Mesendoderm (in vitro differentiated cells): Measurements from ENCODE around the gene FRAS1.
A peak's percentile ranks its signal among the peaks of the same experiment; 100 is the strongest.
"Not testable (repeated sequence)": the region's sequence is repeated elsewhere in the genome, so short reads cannot be mapped to it uniquely, and the experiment has no call there.

Source experiments
- DNase-seq: peaks from one replicate; pipeline ENCODE4 v3.0.0; 2013
- H2AK5ac ChIP-seq: 2 replicates; pipeline ENCODE4 v1.6.1; 2013; ENCODE audit warnings: low read length, inconsistent platforms
- H2BK120ac ChIP-seq: 2 replicates; pipeline ENCODE4 v1.6.1; 2013; ENCODE audit warnings: low read depth, mild to moderate bottlenecking, low read length, moderate library complexity, mixed read lengths
- H2BK15ac ChIP-seq: replicated peaks from 2 replicates; pipeline ENCODE4 v1.6.1; 2013; ENCODE audit warnings: low read depth, mild to moderate bottlenecking, moderate library complexity
- H2BK5ac ChIP-seq: 2 replicates; pipeline ENCODE4 v1.6.1; 2013; ENCODE audit warnings: low read length, inconsistent platforms
- H3K18ac ChIP-seq: 2 replicates; pipeline ENCODE4 v1.6.1; 2013; ENCODE audit warnings: mild to moderate bottlenecking, low read length, mixed read lengths
- H3K23ac ChIP-seq: one replicate; pipeline ENCODE4 v1.6.1; 2013; ENCODE audit warnings: low read length
- H3K27ac ChIP-seq: 2 replicates; pipeline ENCODE4 v1.5.1; 2013; ENCODE audit warnings: low read depth, mild to moderate bottlenecking, inconsistent platforms, low read length, moderate library complexity
- H3K27me3 ChIP-seq: 2 replicates; pipeline ENCODE4 v1.6.1; 2013; ENCODE audit warnings: low read length, control low read depth, mild to moderate bottlenecking, inconsistent platforms; ENCODE audit not compliant: insufficient read depth, poor library complexity
- H3K36me3 ChIP-seq: 2 replicates; pipeline ENCODE4 v1.6.1; 2013; ENCODE audit warnings: low read length, inconsistent platforms; ENCODE audit not compliant: control insufficient read depth, insufficient read depth
- H3K4ac ChIP-seq: one replicate; pipeline ENCODE4 v1.6.1; 2013; ENCODE audit warnings: low read depth, mild to moderate bottlenecking, low read length, moderate library complexity
- H3K4me1 ChIP-seq: 2 replicates; pipeline ENCODE4 v1.6.1; 2013; ENCODE audit warnings: low read depth, low read length, inconsistent platforms; ENCODE audit not compliant: control insufficient read depth
- H3K4me2 ChIP-seq: 2 replicates; pipeline ENCODE4 v1.6.1; 2013; ENCODE audit warnings: low read length
- H3K4me3 ChIP-seq: 2 replicates; pipeline ENCODE4 v1.5.1; 2013; ENCODE audit warnings: mild to moderate bottlenecking, low read length
- H3K56ac ChIP-seq: one replicate; pipeline ENCODE4 v1.6.1; 2013; ENCODE audit warnings: low read length
- H3K79me1 ChIP-seq: 2 replicates; pipeline ENCODE4 v1.6.1; 2013; ENCODE audit warnings: low read length, inconsistent platforms
- H3K79me2 ChIP-seq: 2 replicates; pipeline ENCODE4 v1.6.1; 2013; ENCODE audit warnings: mild to moderate bottlenecking, low read length; ENCODE audit not compliant: control insufficient read depth, insufficient read depth
- H3K9ac ChIP-seq: 2 replicates; pipeline ENCODE4 v1.6.1; 2013; ENCODE audit warnings: low read length, inconsistent platforms
- H4K5ac ChIP-seq: one replicate; pipeline ENCODE4 v1.6.1; 2013; ENCODE audit warnings: low read length
- H4K8ac ChIP-seq: one replicate; pipeline ENCODE4 v1.6.1; 2013; ENCODE audit warnings: low read depth, mild to moderate bottlenecking, control low read depth, low read length, moderate library complexity
- WGBS: extraction: QIAGEN DNeasy Blood & Tissue Kit; methylation state at CpG from one replicate; pipeline ENCODE4 v1.1.7; 2013; ENCODE audit warnings: low lambda C conversion rate, missing lambda C conversion rate; ENCODE audit not compliant: insufficient coverage; ENCODE audit errors: extremely low coverage; 5-methylcytosine and 5-hydroxymethylcytosine counted together

Gene FRAS1

DNA sequence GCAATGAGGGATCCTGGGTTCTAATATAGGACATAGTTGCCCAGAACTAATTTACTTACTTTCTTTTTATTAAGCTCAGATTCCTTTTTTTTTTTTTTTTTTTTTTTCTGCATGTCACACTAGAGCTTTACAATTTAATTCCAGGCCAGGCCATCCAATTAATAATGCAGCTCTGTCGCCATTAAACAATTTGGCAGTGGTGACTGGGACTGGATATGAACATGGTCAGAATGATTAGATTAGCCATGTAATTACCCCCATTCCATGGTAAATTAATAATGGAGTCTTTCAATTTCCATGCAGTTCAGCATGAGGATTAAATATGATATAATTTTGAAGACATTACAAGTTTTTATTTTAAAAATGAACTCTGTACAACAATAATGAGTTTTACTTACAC is 267.5 kb downstream of the FRAS1 start:
- H3K79me2 ChIP-seq, result no peaks in the 10 kb centered on the region
- no peak overlapping the region for H2BK120ac ChIP-seq
- no peaks in the 10 kb centered on the region for H3K27me3 ChIP-seq
- no peak overlapping the region for H4K8ac ChIP-seq
- no peak overlapping the region for H3K4me3 ChIP-seq
- H2AK5ac ChIP-seq, result no peak overlapping the region
- no peaks in the 10 kb centered on the region for H3K79me1 ChIP-seq
- no peak for DNase-seq
- no peak overlapping the region for H4K5ac ChIP-seq
- no peak overlapping the region for H2BK15ac ChIP-seq
- H3K36me3 ChIP-seq, result no peaks in the 10 kb centered on the region
- no peak overlapping the region for H3K4me2 ChIP-seq
- H3K27ac ChIP-seq, result no peak overlapping the region
- H2BK5ac ChIP-seq, result no peak overlapping the region
- H3K4ac ChIP-seq, result no peak overlapping the region
- H3K9ac ChIP-seq, result no peak overlapping the region
- no peak overlapping the region for H3K23ac ChIP-seq
- no peak overlapping the region for H3K56ac ChIP-seq
- H3K18ac ChIP-seq, result no peak overlapping the region
- no peaks in the 10 kb centered on the region for H3K4me1 ChIP-seq
- no CpG with 5 or more reads among the region's 1 CpG for WGBS

DNA sequence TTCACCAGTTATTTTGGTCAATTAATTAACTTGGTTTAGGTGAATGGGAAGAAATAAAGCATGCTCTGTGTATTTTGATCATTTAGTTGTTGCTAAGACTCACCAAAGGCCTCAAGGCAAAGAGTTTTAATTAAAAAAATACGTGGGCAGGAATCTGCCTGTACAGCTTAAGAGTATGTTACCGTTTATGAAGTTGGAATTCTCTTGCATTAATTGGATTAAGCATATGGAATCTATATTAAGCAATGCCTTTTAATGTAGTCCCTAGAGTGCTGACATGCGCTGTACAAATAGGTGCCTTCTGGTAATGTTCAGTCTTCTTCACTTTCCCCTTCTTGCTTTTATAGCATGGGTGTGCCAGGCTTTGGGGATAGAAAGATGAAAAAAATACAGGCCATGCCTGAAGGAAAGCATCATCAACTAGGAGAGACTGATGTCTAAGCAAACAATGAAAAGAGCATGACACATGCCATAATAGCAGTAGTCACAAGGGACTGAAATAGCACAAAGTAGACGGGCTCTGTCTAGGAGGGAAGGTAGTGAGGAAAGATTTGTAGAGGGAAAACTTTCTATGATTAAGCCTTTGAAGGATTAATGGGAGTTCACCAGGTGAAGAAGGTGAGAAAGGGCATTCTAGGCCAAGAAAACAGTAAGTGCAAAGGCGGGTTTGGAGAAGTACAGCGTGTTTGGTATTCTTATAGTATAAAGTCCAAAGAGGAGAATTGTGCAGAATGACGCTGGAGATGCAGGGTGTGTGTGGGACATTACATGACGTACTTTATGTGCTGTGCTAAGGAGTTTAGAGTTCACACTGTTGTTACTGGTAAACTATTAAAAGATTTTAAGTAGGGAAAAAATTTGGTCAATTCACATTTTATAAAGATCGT is 268.4 kb downstream of the FRAS1 start:
- H4K5ac ChIP-seq, result no peak overlapping the region
- H3K4me2 ChIP-seq, result no peak overlapping the region
- H3K79me1 ChIP-seq, result no peaks in the 10 kb centered on the region
- no peak for DNase-seq
- no peak overlapping the region for H3K9ac ChIP-seq
- H3K4me1 ChIP-seq, result no peaks in the 10 kb centered on the region
- H2AK5ac ChIP-seq, result no peak overlapping the region
- H3K79me2 ChIP-seq, result no peaks in the 10 kb centered on the region
- no peaks in the 10 kb centered on the region for H3K27me3 ChIP-seq
- H2BK5ac ChIP-seq, result no peak overlapping the region
- no peak overlapping the region for H3K18ac ChIP-seq
- no peak overlapping the region for H3K56ac ChIP-seq
- WGBS, result no CpG with 5 or more reads among the region's 9 CpGs
- no peak overlapping the region for H3K27ac ChIP-seq
- no peak overlapping the region for H2BK15ac ChIP-seq
- H3K36me3 ChIP-seq, result no peaks in the 10 kb centered on the region
- H4K8ac ChIP-seq, result no peak overlapping the region
- no peak overlapping the region for H3K23ac ChIP-seq
- no peak overlapping the region for H3K4ac ChIP-seq
- H3K4me3 ChIP-seq, result no peak overlapping the region
- no peak overlapping the region for H2BK120ac ChIP-seq

DNA sequence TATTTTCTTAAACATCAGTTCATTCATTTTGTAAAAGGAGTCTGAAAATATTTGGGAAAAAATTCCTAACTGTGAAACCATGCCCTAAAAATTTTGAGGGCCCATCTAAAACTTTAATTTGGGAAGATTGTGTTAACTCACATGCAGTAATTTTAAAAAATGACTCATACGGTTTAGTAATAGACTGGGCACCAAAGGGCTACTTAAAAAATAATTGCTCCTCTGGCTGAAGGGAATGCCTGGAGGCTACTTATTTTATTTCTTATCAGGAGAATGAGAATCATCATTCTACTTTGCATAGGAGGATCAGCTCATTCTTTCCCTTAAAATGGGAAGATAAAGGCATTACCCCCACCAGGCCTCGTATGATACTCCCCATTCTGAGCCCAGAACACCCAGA is 271.5 kb downstream of the FRAS1 start:
- whole genome bisulfite sequencing, result no CpG with 5 or more reads among the region's 2 CpGs
- not testable (repeated sequence) for H3K4me3 ChIP-seq, H3K36me3 ChIP-seq, H4K8ac ChIP-seq, H3K79me1 ChIP-seq, H3K4me2 ChIP-seq, H3K4ac ChIP-seq, H3K27me3 ChIP-seq, H3K27ac ChIP-seq, H2BK15ac ChIP-seq, H2AK5ac ChIP-seq, H3K18ac ChIP-seq, H3K9ac ChIP-seq, H3K79me2 ChIP-seq, H2BK5ac ChIP-seq, H3K56ac ChIP-seq, DNase-seq, H4K5ac ChIP-seq, H2BK120ac ChIP-seq, H3K23ac ChIP-seq
- H3K4me1 ChIP-seq, result peaks cover 15% of the 10 kb centered on the region

DNA sequence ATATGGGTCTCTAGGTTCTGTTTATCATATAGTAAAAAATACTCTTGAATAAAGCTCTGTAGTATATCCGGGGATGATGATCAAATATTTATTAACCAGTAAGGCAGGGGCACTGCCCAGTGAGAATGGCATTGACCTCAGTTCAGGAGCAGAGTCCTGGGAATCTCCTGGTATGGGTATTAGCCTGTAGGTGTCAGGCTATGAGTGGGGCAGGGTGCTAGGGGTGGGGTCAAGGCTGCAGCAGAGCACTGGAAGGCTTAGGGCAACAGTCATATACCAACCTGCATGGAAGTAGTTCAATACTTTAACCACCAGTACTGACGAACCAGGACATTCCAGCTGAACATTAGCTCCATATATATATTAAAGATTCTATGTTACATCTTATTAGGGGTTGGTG is 274.1 kb downstream of the FRAS1 start:
- Histone ChIP-seq H4K8ac (no peak overlapping the region), H3K18ac (peak overlapping the region; percentile 96), H3K79me2 (no peaks in the 10 kb centered on the region), H3K23ac (no peak overlapping the region), H3K4ac (peak overlapping the region; percentile 91), H2BK120ac (no peak overlapping the region), H2BK5ac (peak overlapping the region; percentile 69), H3K27me3 (no peaks in the 10 kb centered on the region), H3K56ac (peak overlapping the region; percentile 26), H3K27ac (no peak overlapping the region), H3K4me2 (no peak overlapping the region), H2AK5ac (no peak overlapping the region), H4K5ac (no peak overlapping the region), H3K4me3 (no peak overlapping the region), H3K36me3 (no peaks in the 10 kb centered on the region), H2BK15ac (no peak overlapping the region), H3K4me1 (peaks cover 18% of the 10 kb centered on the region), H3K79me1 (no peaks in the 10 kb centered on the region), H3K9ac (no peak overlapping the region)
- WGBS, result no CpG with 5 or more reads among the region's 2 CpGs
- DNase-seq, result peak; percentile 49

DNA sequence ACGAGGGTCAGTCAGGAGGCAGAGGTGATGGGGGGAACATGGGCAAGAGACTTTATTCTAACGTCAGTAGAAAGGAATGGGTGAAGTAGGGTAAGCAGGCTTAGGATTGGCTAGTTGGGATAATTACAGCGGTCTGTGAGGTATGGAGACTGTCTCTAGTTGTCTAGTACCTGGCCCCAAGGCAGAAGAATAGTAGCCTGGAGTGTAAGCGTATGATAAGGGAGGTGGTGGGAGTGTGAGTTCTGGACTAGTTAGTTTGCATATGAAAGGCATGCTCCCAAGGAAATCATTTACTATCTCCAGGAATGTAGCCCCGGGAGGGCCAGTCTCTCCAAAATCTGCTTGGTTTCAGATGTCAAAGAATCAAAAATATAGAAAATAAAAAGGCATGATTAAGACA is 274.8 kb downstream of the FRAS1 start:
- no CpG with 5 or more reads among the region's 5 CpGs for WGBS
- Histone ChIP-seq H2BK120ac (no peak overlapping the region), H3K9ac (peak overlapping the region; percentile 3), H3K79me2 (no peaks in the 10 kb centered on the region), H3K18ac (peak overlapping the region; percentile 56), H3K4me3 (no peak overlapping the region), H3K27ac (peak overlapping the region; percentile 46), H3K4me1 (peaks cover 23% of the 10 kb centered on the region), H4K5ac (no peak overlapping the region), H3K4me2 (no peak overlapping the region), H3K79me1 (no peaks in the 10 kb centered on the region), H3K56ac (peak overlapping the region; percentile 26), H3K4ac (no peak overlapping the region), H3K23ac (no peak overlapping the region), H2BK15ac (no peak overlapping the region), H3K36me3 (no peaks in the 10 kb centered on the region), H2AK5ac (peak overlapping the region; percentile 3), H2BK5ac (peak overlapping the region; percentile 69), H3K27me3 (no peaks in the 10 kb centered on the region), H4K8ac (no peak overlapping the region)
- DNase-seq, result peak; percentile 89
